Large intestine (tissue), 12 donors: ENCODE measurements around the gene OR5A2. TPM values are rescaled to one million over a fixed set of nuclear protein-coding genes. Genes with fewer than 3 reads are reported as not detected.
"Not testable (repeated sequence)": the region's sequence is repeated elsewhere in the genome, so short reads cannot be mapped to it uniquely, and the experiment has no call there.

Experiments
- DNase-seq, 2 donors: peaks; one replicate each; pipeline versions ENCODE4 v3.0.0 to v3.0.0-alpha.2; 2013
- H3K27ac ChIP-seq: one replicate; pipeline ENCODE4 v1.5.1; 2013; ENCODE audit warnings: low read length
- H3K27me3 ChIP-seq: 2 replicates; pipeline ENCODE4 v1.6.1; 2013; ENCODE audit warnings: low read length; ENCODE audit not compliant: control insufficient read depth, insufficient read depth
- H3K36me3 ChIP-seq: 2 replicates; pipeline ENCODE4 v1.6.1; 2013; ENCODE audit warnings: low read length; ENCODE audit not compliant: control insufficient read depth, insufficient read depth
- H3K4me1 ChIP-seq: one replicate; pipeline ENCODE4 v1.6.1; 2013; ENCODE audit warnings: low read length; ENCODE audit not compliant: control insufficient read depth, insufficient read depth
- H3K4me3 ChIP-seq: one replicate; pipeline ENCODE4 v1.5.1; 2013; ENCODE audit warnings: low read length
- H3K9me3 ChIP-seq: one replicate; pipeline ENCODE4 v1.6.1; 2013; ENCODE audit warnings: mild to moderate bottlenecking, low read depth, low read length, moderate library complexity; ENCODE audit not compliant: control insufficient read depth
- WGBS: methylation state at CpG from one replicate; pipeline ENCODE4 v1.1.5; 2013; ENCODE audit warnings: low lambda C conversion rate; ENCODE audit not compliant: insufficient coverage; 5-methylcytosine and 5-hydroxymethylcytosine counted together
- long read RNA-seq, 11 donors: transcript quantifications; one replicate each; lab custom pipeline, GENCODE V29; 2026
- polyA plus RNA-seq: library from polyadenylated mRNA; unstranded; fragments of 120-200 nt; gene quantifications from one replicate; pipeline ENCODE4 v1.2.1, GENCODE V29; 2013

Gene OR5A2
- not detected for polyA plus RNA-seq
- long read RNA-seq, donor 1 = 0 reads
- long read RNA-seq, donor 2 = 0 reads
- long read RNA-seq, donor 3 = 0 reads
- long read RNA-seq, donor 4 = 0 reads
- long read RNA-seq, donor 5 = 0 reads
- long read RNA-seq, donor 6 = 0 reads
- long read RNA-seq, donor 7 = 0 reads
- long read RNA-seq, donor 8 = 0 reads
- long read RNA-seq, donor 9 = 0 reads
- long read RNA-seq, donor 10 = 0 reads
- long read RNA-seq, donor 11 = 0 reads

GRCh38 chr11:59426361-59427067 lies at the start of gene OR5A2:
OR5A2 (minus strand) TSS chr11:59426413; CDS start chr11:59422953, 3,460 bp downstream.
- Histone ChIP-seq H3K9me3 (no peaks in the 10 kb centered on the region), H3K27ac (no peak within 1 kb of the TSS), H3K4me3 (no peak within 1 kb of the TSS), H3K4me1 (no peaks in the 10 kb centered on the region), H3K36me3 (no peaks in the 10 kb centered on the region), H3K27me3 (peaks cover 3% of the 10 kb centered on the region)
- WGBS = 64% methylated on average over 1 of the region's 5 CpGs
- DNase-seq = no peak

GRCh38 chr11:59475176-59475575 lies 49.0 kb upstream of the OR5A2 start:
- no peaks in the 10 kb centered on the region for H3K27me3 ChIP-seq
- no peaks in the 10 kb centered on the region for H3K9me3 ChIP-seq
- no peaks in the 10 kb centered on the region for H3K4me1 ChIP-seq
- WGBS = 80% methylated on average over 1 of the region's 9 CpGs
- H3K27ac ChIP-seq = no peak overlapping the region
- DNase-seq = no peak
- H3K36me3 ChIP-seq = no peaks in the 10 kb centered on the region
- H3K4me3 ChIP-seq = no peak overlapping the region

- no peaks in the 10 kb centered on the region for H3K27me3 ChIP-seq
- no peak within 1 kb of the TSS for H3K27ac ChIP-seq
- H3K36me3 ChIP-seq = no peaks in the 10 kb centered on the region
- no peak within 1 kb of the TSS for H3K4me3 ChIP-seq
- H3K4me1 ChIP-seq = no peaks in the 10 kb centered on the region
- H3K9me3 ChIP-seq = no peaks in the 10 kb centered on the region
- DNase-seq = no peak
Observed at GRCh38 chr11:59473015-59473414, 46.8 kb upstream of the OR5A2 start, which contains the start of gene OR4D10. OR4D10 (plus strand) TSS chr11:59473315; CDS start chr11:59477430, 4,115 bp downstream.

GRCh38 chr11:59463190-59463641 lies 37.0 kb upstream of the OR5A2 start:
- H3K9me3 ChIP-seq = no peaks in the 10 kb centered on the region
- no peaks in the 10 kb centered on the region for H3K27me3 ChIP-seq
- H3K4me3 ChIP-seq = no peak overlapping the region
- DNase-seq = no peak
- no peaks in the 10 kb centered on the region for H3K4me1 ChIP-seq
- H3K36me3 ChIP-seq = no peaks in the 10 kb centered on the region
- H3K27ac ChIP-seq = no peak overlapping the region
- WGBS = 65% methylated on average over 4 of the region's 5 CpGs

- no peak overlapping the region for H3K27ac ChIP-seq
- no peak for DNase-seq
- no peaks in the 10 kb centered on the region for H3K27me3 ChIP-seq
- H3K4me1 ChIP-seq = no peaks in the 10 kb centered on the region
- no CpG with 5 or more reads among the region's 3 CpGs for WGBS
- H3K4me3 ChIP-seq = no peak overlapping the region
- no peaks in the 10 kb centered on the region for H3K36me3 ChIP-seq
- no peaks in the 10 kb centered on the region for H3K9me3 ChIP-seq
Observed at GRCh38 chr11:59459916-59460315, 33.7 kb upstream of the OR5A2 start.

- no peaks in the 10 kb centered on the region for H3K36me3 ChIP-seq
- no CpG with 5 or more reads among the region's 2 CpGs for WGBS
- no peak for DNase-seq
Observed at GRCh38 chr11:59456661-59457060, 30.4 kb upstream of the OR5A2 start, which contains the start of gene OR4D6. OR4D6 (plus strand) TSS chr11:59456961; CDS start chr11:59456961, 0 bp downstream.

GRCh38 chr11:59448484-59448883 lies 22.3 kb upstream of the OR5A2 start:
- no CpG with 5 or more reads among the region's 2 CpGs for WGBS
- Histone ChIP-seq H3K36me3 (no peaks in the 10 kb centered on the region), H3K27ac (no peak overlapping the region), H3K4me3 (no peak overlapping the region), H3K9me3 (no peaks in the 10 kb centered on the region), H3K27me3 (no peaks in the 10 kb centered on the region), H3K4me1 (no peaks in the 10 kb centered on the region)
- DNase-seq = no peak

More at GRCh38 chr11:59456661-59457060, 30.4 kb upstream of the OR5A2 start, which contains the start of gene OR4D6:
- H3K4me1 ChIP-seq = no peaks in the 10 kb centered on the region
- no peak within 1 kb of the TSS for H3K4me3 ChIP-seq
- no peaks in the 10 kb centered on the region for H3K9me3 ChIP-seq
- H3K27me3 ChIP-seq = no peaks in the 10 kb centered on the region
- no peak within 1 kb of the TSS for H3K27ac ChIP-seq

- H3K27me3 ChIP-seq, H3K27ac ChIP-seq, H3K4me3 ChIP-seq, H3K36me3 ChIP-seq, H3K4me1 ChIP-seq, DNase-seq, H3K9me3 ChIP-seq: not testable (repeated sequence)
- no CpG with 5 or more reads among the region's 1 CpG for WGBS
Observed at GRCh38 chr11:59445624-59446023, 19.4 kb upstream of the OR5A2 start.

GRCh38 chr11:59437770-59438169 lies 11.6 kb upstream of the OR5A2 start:
- H3K36me3 ChIP-seq = no peaks in the 10 kb centered on the region
- no peaks in the 10 kb centered on the region for H3K9me3 ChIP-seq
- H3K27me3 ChIP-seq = peaks cover 2% of the 10 kb centered on the region
- 80% methylated on average over 1 of the region's 7 CpGs for WGBS
- H3K4me1 ChIP-seq = no peaks in the 10 kb centered on the region
- no peak overlapping the region for H3K27ac ChIP-seq
- DNase-seq = no peak
- no peak overlapping the region for H3K4me3 ChIP-seq

GRCh38 chr11:59436169-59436568 lies 10.0 kb upstream of the OR5A2 start, which contains the start of gene OR5A1:
OR5A1 (plus strand) TSS chr11:59436469; CDS start chr11:59443169, 6,700 bp downstream.
- Histone ChIP-seq H3K27ac (no peak within 1 kb of the TSS), H3K4me3 (no peak within 1 kb of the TSS), H3K27me3 (peaks cover 2% of the 10 kb centered on the region), H3K36me3 (no peaks in the 10 kb centered on the region), H3K4me1 (no peaks in the 10 kb centered on the region), H3K9me3 (no peaks in the 10 kb centered on the region)
- DNase-seq = no peak
- no CpG with 5 or more reads among the region's 3 CpGs for WGBS
